Ascending aorta (tissue), 2 donors: ENCODE data around the gene CREBBP. TPM values are rescaled to one million over a fixed set of nuclear protein-coding genes. Genes with fewer than 3 reads are reported as not detected.

Experiments used
- DNase-seq, 2 donors: peaks; one replicate each; pipeline ENCODE4 v3.0.0-alpha.2; 2019; ENCODE audit warnings: low spot score in 2 of 2
- H3K27ac ChIP-seq, 2 donors: fragments of 200-600 bp; sonication (generic); one replicate each; pipeline ENCODE4 v1.5.1; 2016 to 2017; ENCODE audit warnings: mild to moderate bottlenecking in 1 of 2
- H3K27me3 ChIP-seq: fragments of 200-600 bp; sonication (generic); one replicate; pipeline ENCODE4 v1.5.1; 2017
- H3K36me3 ChIP-seq, 2 donors: fragments of 200-600 bp; sonication (generic); one replicate each; pipeline ENCODE4 v1.5.1; 2016
- H3K4me1 ChIP-seq, 2 donors: fragments of 200-600 bp; sonication (generic); one replicate each; pipeline ENCODE4 v1.5.1; 2016 to 2017; ENCODE audit warnings: mild to moderate bottlenecking in 1 of 2
- H3K4me3 ChIP-seq, 2 donors: fragments of 200-600 bp; sonication (generic); one replicate each; pipeline ENCODE4 v1.5.1; 2016 to 2017; ENCODE audit warnings: mild to moderate bottlenecking in 1 of 2
- H3K9me3 ChIP-seq, 2 donors: fragments of 200-600 bp; sonication (generic); one replicate each; pipeline ENCODE4 v1.5.1; 2016
- CTCF ChIP-seq, 3 experiments: fragments of 200-600 bp in 2 of 3; fragments of 450-650 bp in 1 of 3; sonication (generic) in 2 of 3; IDR thresholded peaks; one replicate each; pipeline ENCODE4 v1.5.1; 2016 to 2019; ENCODE audit warnings: antibody characterized with exemption in 3 of 3, mild to moderate bottlenecking in 1 of 3, moderate library complexity in 1 of 3
- intact Hi-C: fragments of 100-400 bp; cut with DNase I; formaldehyde crosslinking; loops from one replicate; pipeline ENCODE4 v1.15.1; 2023
- total RNA-seq: library from RNA; depleted of rRNA; stranded (reverse); fragments of >200 nt; gene quantifications from one replicate; pipeline ENCODE4 v1.1.0, GENCODE V29; 2016

The CREBBP gene
- total RNA-seq, 1 donor from 2014 or later: 73.7 TPM

DNA sequence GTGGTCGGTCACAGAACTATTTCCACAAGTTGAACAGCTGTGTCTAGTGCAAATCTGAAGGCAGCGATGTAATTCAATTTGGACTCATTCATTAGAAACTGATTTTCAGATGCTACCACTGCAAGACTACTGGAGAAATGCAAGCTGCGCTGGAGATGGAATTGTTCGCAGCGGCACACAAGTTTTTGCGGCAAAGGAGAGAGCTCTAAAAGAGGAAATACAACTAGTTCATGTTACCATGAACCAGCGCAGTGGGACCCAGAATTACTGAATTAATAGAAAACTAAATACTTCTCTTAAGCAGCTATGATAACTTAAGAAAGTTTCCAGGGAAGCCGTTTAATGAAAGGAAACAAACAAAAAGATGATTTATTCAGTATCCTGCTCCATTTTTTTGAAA, 1.9 kb downstream of the CREBBP start:
- no peak for DNase-seq
- H3K4me1 ChIP-seq: peaks cover 23 to 42% of the 10 kb centered on the region in 2 donors
- H3K36me3 ChIP-seq: no peaks in the 10 kb centered on the region
- peak overlapping the region; percentile 78 to 100 for H3K4me3 ChIP-seq
- no peak overlapping the region for H3K27ac ChIP-seq
- no peak for TF ChIP-seq CTCF (IDR thresholded peaks at IDR 0.05)
- H3K9me3 ChIP-seq: no peaks in the 10 kb centered on the region
- intact Hi-C loops: no loop called here
- no peaks in the 10 kb centered on the region for H3K27me3 ChIP-seq

DNA sequence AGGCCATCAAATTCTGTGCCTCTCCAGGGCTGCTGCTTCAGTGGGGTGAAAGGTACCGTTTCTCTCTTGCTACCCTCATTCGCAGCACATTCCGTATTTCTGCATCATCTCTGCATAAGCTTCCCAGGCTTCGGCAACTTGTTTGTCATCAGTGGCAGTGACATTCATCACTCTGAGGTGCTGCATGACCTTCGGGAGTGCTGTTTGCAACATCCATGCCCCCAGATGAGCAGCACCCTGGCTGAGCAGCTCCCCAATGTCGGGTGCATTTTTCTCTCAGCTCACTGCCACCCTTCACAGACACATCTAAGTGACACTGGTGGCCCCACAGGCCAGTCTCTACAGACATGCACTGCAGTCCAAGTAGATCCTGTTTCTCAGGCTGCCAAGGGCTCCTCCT, 3.8 kb downstream of the CREBBP start:
- Histone ChIP-seq H3K27me3 (no peaks in the 10 kb centered on the region), H3K4me1 (peaks cover 29 to 59% of the 10 kb centered on the region in 2 donors), H3K27ac (peak overlapping the region in 1 of 2 donors; percentile 45), H3K36me3 (no peaks in the 10 kb centered on the region), H3K4me3 (peak overlapping the region; percentile 27 to 100), H3K9me3 (no peaks in the 10 kb centered on the region)
- intact Hi-C loops: no loop called here
- no peak for TF ChIP-seq CTCF (IDR thresholded peaks at IDR 0.05)
- DNase-seq: peak in 1 of 2 donors; percentile 64

GRCh38 chr16:3876160-3876559, 4.4 kb downstream of the CREBBP start:
- no peaks in the 10 kb centered on the region for H3K27me3 ChIP-seq
- peak overlapping the region in 1 of 2 donors; percentile 100 for H3K4me3 ChIP-seq
- no peak for DNase-seq
- no peak for TF ChIP-seq CTCF (IDR thresholded peaks at IDR 0.05)
- intact Hi-C loops: no loop called here
- H3K36me3 ChIP-seq: no peaks in the 10 kb centered on the region
- no peaks in the 10 kb centered on the region for H3K9me3 ChIP-seq
- peaks cover 27 to 62% of the 10 kb centered on the region in 2 donors for H3K4me1 ChIP-seq
- H3K27ac ChIP-seq: peak overlapping the region in 1 of 2 donors; percentile 45

DNA sequence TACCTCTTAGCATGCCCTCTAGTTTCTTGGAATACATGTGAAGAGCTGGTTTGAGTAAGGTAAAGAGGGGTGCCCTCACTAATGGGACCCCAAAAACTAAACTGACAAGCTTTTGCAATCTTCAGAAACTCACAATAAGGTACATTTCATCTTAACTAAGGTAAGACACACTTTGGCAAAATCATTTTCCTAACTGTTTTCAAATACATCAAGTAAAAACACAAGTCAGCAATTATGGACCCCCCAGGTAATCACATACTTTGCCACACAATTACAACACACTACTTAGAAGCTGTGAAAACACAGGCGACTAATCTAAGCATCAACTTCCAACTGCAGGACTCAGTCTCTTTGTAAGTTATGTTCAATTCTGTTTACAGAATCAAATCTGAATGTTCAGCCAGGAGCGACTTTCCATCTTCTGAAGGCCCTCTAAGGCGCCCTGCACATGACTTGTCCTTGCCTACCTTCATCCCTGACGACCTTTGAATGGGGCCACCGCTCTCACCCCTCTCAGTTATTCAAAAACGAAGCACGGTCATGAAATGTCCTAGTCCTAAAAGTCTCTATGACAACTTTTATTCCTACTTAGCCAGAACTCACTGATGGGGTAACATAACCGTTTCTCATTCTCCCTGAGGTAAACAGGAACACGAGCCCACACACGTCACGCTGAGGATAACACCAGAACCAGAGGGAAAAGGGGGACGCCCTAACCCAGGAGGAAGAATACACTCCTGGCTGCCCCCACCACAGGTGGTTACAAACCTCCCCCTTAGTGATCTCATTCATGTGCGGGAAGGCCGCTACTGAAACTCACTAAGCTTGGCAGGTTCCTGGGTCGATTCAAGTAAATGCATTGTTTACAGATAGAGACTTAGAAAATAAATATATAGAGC, 5.5 kb downstream of the CREBBP start:
- no peaks in the 10 kb centered on the region for H3K36me3 ChIP-seq
- H3K9me3 ChIP-seq: no peaks in the 10 kb centered on the region
- no peak for DNase-seq
- TF ChIP-seq CTCF (IDR thresholded peaks at IDR 0.05): no peak
- H3K27ac ChIP-seq: peak overlapping the region in 1 of 2 donors; percentile 28
- intact Hi-C loops: loop anchor here (5.0 kb wide), 1 partner anchor 83 kb away; no protein-coding TSS in a partner anchor
- peaks cover 25 to 67% of the 10 kb centered on the region in 2 donors for H3K4me1 ChIP-seq
- H3K27me3 ChIP-seq: no peaks in the 10 kb centered on the region
- no peak overlapping the region for H3K4me3 ChIP-seq

- H3K36me3 ChIP-seq: no peaks in the 10 kb centered on the region
- peaks cover 25 to 73% of the 10 kb centered on the region in 2 donors for H3K4me1 ChIP-seq
- TF ChIP-seq CTCF (IDR thresholded peaks at IDR 0.05): no peak
- H3K27me3 ChIP-seq: no peaks in the 10 kb centered on the region
- H3K9me3 ChIP-seq: no peaks in the 10 kb centered on the region
- intact Hi-C loops: loop anchor here (5.0 kb wide), 1 partner anchor 82 kb away; no protein-coding TSS in a partner anchor
- H3K27ac ChIP-seq: peak overlapping the region; percentile 57 to 61
- no peak for DNase-seq
- no peak overlapping the region for H3K4me3 ChIP-seq
Observed at GRCh38 chr16:3874242-3874641, 6.3 kb downstream of the CREBBP start.
